ENCODE results near the gene LHFPL5.

Gene LHFPL5

GRCh38 chr6:35774116-35774794 is 30.9 kb upstream of the LHFPL5 start:
- ChIA-PET POLR2A (no interaction called here), CTCF (no interaction called here)
- DNase-seq (ENCODE audit: extremely low spot score): no peak
- TF ChIP-seq CTCF (IDR thresholded peaks at IDR 0.05; ENCODE audit: control extremely low read depth, extremely low read depth, low read depth, missing control alignments): no peak

DNA sequence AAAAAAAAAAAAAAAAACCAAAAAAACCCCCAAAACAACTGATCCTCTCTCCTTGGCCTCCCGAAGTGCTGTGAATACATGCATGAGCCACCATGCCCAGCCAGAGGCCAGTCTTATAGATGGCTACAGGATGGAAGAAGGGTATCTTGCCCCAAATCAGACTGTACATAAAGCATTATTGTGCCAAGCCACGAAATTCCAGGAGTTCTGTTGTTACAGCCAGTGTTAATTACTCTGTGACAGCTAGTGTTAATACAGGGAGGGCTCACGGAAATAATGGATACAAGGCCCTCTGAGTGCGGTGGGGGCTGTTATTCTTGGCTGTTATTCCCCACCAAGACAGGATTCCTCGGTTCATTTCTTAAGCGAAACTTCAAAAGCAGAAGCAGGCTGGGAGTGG is 30.1 kb upstream of the LHFPL5 start:
- TF ChIP-seq CTCF (IDR thresholded peaks at IDR 0.05; ENCODE audit: control extremely low read depth, extremely low read depth, low read depth, missing control alignments): no peak

DNA sequence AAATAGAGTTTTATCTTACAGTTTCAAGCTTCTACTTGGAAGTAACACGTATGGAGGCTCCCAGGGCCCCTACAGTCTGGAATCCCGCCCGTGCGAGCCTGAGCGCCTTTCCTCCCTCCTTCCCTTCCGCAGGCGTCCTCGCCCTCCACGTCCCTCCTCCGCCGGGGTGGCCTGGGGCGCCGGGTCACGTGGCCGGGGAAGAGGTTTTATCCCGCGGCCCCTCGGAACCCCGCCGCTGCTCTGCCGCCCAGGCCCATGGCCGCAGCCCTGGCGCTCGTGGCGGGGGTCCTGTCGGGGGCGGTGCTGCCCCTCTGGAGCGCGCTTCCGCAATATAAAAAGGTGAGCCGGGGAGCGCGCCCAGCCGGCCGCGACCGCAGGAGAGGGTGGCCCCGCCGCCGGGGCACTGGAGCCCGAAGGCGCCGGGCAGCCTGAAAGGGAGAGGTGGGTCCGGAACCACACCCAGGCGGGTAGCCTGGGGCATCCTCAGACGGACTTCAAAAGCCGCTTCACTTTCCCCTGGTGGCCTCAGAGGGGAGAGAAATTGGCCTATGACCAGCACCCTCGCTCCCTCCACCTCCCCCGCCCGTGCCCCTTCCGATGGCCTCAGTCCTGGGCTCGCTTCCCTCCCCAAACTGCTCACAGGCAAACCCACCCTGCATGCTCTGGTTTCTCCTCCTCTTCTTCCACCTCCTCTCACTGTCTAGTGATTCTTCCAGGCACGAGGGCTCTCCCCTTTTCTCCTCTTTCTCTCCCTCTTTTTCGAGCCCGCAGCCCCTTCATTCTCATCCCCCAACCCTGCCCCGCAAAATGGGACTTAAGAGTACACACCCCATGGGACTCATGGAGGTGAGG is 28.6 kb upstream of the LHFPL5 start, which contains the start of gene CLPSL2:
CLPSL2 (plus strand) TSS at position 235 of the 852 bp plus-strand sequence; CDS start at position 256, 21 bp downstream.
- no peak for TF ChIP-seq CTCF (IDR thresholded peaks at IDR 0.05; ENCODE audit: control extremely low read depth, extremely low read depth, low read depth, missing control alignments)
- ChIA-PET CTCF (no interaction called here), POLR2A (no interaction called here)
- peak; percentile 45 for DNase-seq (ENCODE audit: extremely low spot score)

More for the DNA sequence above, 30.1 kb upstream of the LHFPL5 start:
- ChIA-PET CTCF (no interaction called here), POLR2A (no interaction called here)
- DNase-seq (ENCODE audit: extremely low spot score): no peak

DNA sequence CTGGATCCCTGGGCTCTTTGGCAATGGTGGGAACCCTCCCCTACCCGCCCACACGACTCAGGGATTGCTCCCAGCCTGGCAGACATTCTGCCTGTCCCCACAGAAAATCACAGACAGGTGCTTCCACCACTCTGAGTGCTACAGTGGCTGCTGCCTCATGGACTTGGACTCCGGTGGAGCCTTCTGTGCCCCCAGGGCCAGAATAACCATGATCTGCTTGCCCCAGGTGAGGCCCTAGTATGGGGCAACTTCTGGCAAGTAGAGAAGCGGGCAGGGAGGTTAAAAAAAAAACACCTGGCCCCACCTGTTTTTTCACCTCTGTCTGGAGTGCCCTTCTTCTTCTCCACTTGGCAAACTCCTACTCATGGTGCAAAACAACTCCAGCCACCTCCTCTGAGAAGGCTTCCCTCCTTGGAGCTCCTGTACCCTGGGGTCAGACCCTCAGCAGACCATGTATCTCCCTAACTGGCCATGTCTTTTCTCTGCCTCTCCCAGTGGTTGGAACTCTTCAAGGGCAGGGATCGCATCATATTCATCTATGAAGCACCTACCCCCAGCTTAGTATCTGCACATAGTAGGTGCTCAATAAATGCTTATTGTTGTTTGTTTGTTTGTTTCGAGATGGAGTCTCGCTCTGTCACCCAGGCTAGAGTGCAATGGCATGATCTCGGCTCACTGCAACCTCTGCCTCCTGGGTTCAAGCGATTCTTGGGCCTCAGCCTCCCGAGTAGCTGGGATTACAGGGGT is 27.6 kb upstream of the LHFPL5 start:
- ChIA-PET POLR2A (no interaction called here), CTCF (interaction anchor here (1.1 kb wide), 1 partner anchor 26 kb away, joined by 3 read pairs; no protein-coding TSS in a partner anchor)

GRCh38 chr6:35778437-35778836 is 26.7 kb upstream of the LHFPL5 start:
- no peak for DNase-seq (ENCODE audit: extremely low spot score)
- ChIA-PET POLR2A (no interaction called here), CTCF (interaction anchor here (0.7 to 1.1 kb wide), 2 partner anchors 9 to 27 kb away, joined by 3 read pairs; no protein-coding TSS in a partner anchor)

More for the DNA sequence above, 27.6 kb upstream of the LHFPL5 start:
- no peak for TF ChIP-seq CTCF (IDR thresholded peaks at IDR 0.05; ENCODE audit: control extremely low read depth, extremely low read depth, low read depth, missing control alignments)
- DNase-seq (ENCODE audit: extremely low spot score): no peak

More at GRCh38 chr6:35778437-35778836, 26.7 kb upstream of the LHFPL5 start:
- no peak for TF ChIP-seq CTCF (IDR thresholded peaks at IDR 0.05; ENCODE audit: control extremely low read depth, extremely low read depth, low read depth, missing control alignments)

Measured in GM10248 (cell line).